Measurements from ENCODE around the gene CCDC158. TPM values are rescaled to one million over a fixed set of nuclear protein-coding genes. Genes with fewer than 3 reads are reported as not detected.

The CCDC158 gene
- total and polyA plus RNA-seq, 2 donors (not counting 1 experiment from before 2014, with no cell fraction given) = not detected

DNA sequence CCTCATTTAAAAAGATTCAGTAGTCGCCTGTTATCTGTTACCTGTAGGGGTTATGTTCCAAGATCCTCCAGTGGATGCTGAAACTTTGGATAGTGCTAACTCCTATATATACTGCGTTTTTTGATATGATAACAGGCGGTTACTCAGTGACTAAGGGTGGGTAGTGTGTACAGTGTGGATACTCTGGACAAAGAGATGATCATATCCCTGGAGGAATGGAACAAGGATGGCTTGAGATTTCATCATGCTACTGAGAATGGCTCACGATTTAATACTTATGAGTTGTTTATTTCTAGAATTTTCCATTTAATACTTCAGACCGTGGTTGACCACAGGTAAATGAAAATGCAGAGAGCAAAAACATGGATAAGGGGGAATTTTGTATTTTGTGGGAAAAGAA, 147.9 kb downstream of the CCDC158 start:
- Mint-ChIP-seq H3K4me1 (no peaks in the 10 kb centered on the region), H3K4me3 (no peak overlapping the region), H3K27me3 (peaks cover 23% of the 10 kb centered on the region), H3K27ac (no peak overlapping the region), H3K9me3 (ENCODE audit: insufficient read depth) (no peaks in the 10 kb centered on the region)
- TF ChIP-seq, protein P1, sequence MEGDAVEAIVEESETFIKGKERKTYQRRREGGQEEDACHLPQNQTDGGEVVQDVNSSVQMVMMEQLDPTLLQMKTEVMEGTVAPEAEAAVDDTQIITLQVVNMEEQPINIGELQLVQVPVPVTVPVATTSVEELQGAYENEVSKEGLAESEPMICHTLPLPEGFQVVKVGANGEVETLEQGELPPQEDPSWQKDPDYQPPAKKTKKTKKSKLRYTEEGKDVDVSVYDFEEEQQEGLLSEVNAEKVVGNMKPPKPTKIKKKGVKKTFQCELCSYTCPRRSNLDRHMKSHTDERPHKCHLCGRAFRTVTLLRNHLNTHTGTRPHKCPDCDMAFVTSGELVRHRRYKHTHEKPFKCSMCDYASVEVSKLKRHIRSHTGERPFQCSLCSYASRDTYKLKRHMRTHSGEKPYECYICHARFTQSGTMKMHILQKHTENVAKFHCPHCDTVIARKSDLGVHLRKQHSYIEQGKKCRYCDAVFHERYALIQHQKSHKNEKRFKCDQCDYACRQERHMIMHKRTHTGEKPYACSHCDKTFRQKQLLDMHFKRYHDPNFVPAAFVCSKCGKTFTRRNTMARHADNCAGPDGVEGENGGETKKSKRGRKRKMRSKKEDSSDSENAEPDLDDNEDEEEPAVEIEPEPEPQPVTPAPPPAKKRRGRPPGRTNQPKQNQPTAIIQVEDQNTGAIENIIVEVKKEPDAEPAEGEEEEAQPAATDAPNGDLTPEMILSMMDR (IDR thresholded peaks at IDR 0.05) = no peak
- TF ChIP-seq EZH2 (IDR thresholded peaks at IDR 0.05; ENCODE audit: borderline replicate concordance, insufficient read depth, low read depth, low read length, poor library complexity, severe bottlenecking) = no peak
- no peak for DNase-seq
- Histone ChIP-seq H3K9ac (ENCODE audit: low read length) (no peak overlapping the region), H3K27ac (ENCODE audit: low read length in 2 of 2) (no peak overlapping the region), H3K27me3 (replicated peaks in 1 of 4; ENCODE audit: control extremely low read depth in 1 of 4, control insufficient read depth in 3 of 4, insufficient read depth in 4 of 4, low read length in 3 of 4) (peaks cover 0 to 6% (median 0%) of the 10 kb centered on the region in 4 experiments), H3K4me1 (ENCODE audit: control insufficient read depth in 2 of 2, insufficient read depth in 2 of 2, low read length in 2 of 2) (no peaks in the 10 kb centered on the region), H3K79me2 (ENCODE audit: control insufficient read depth, insufficient read depth, low read length) (no peaks in the 10 kb centered on the region), H2AFZ (ENCODE audit: insufficient read depth, low read depth, low read length, poor library complexity, severe bottlenecking) (no peak overlapping the region), H3K9me3 (ENCODE audit: control extremely low read depth in 1 of 3, control insufficient read depth in 2 of 3, insufficient read depth in 1 of 3, low read length in 2 of 3) (no peaks in the 10 kb centered on the region), H3K36me3 (replicated peaks in 1 of 2; ENCODE audit: control extremely low read depth in 1 of 2, control insufficient read depth in 1 of 2, extremely low read depth in 1 of 2, insufficient read depth in 2 of 2, low read length in 1 of 2) (no peaks in the 10 kb centered on the region), H4K20me1 (ENCODE audit: control insufficient read depth, insufficient read depth, low read length, poor library complexity, severe bottlenecking) (no peaks in the 10 kb centered on the region), H3K4me3 (ENCODE audit: control extremely low read depth in 1 of 5, extremely low read depth in 1 of 5, insufficient read depth in 1 of 5, low read depth in 2 of 5, low read length in 4 of 5) (no peak overlapping the region), H3K4me2 (replicated peaks; ENCODE audit: low read depth, low read length, poor library complexity, severe bottlenecking) (no peak overlapping the region)
- intact Hi-C loops (cut with micrococcal nuclease) = no loop called here
- ATAC-seq (ENCODE audit: low read depth) = no peak
- WGBS (ENCODE audit: insufficient coverage) = no CpG with 5 or more reads among the region's 5 CpGs
- ChIA-PET POLR2A (no interaction called here), CTCF (no interaction called here)

- Histone ChIP-seq H2AFZ (ENCODE audit: insufficient read depth, low read depth, low read length, poor library complexity, severe bottlenecking) (no peak overlapping the region), H3K4me1 (ENCODE audit: control insufficient read depth in 2 of 2, insufficient read depth in 2 of 2, low read length in 2 of 2) (no peaks in the 10 kb centered on the region), H3K9ac (ENCODE audit: low read length) (no peak overlapping the region), H3K36me3 (replicated peaks in 1 of 2; ENCODE audit: control extremely low read depth in 1 of 2, control insufficient read depth in 1 of 2, extremely low read depth in 1 of 2, insufficient read depth in 2 of 2, low read length in 1 of 2) (no peaks in the 10 kb centered on the region), H3K79me2 (ENCODE audit: control insufficient read depth, insufficient read depth, low read length) (no peaks in the 10 kb centered on the region), H3K27me3 (replicated peaks in 1 of 4; ENCODE audit: control extremely low read depth in 1 of 4, control insufficient read depth in 3 of 4, insufficient read depth in 4 of 4, low read length in 3 of 4) (peaks cover 0 to 6% (median 0%) of the 10 kb centered on the region in 4 experiments), H3K27ac (ENCODE audit: low read length in 2 of 2) (no peak overlapping the region), H3K4me3 (ENCODE audit: control extremely low read depth in 1 of 5, extremely low read depth in 1 of 5, insufficient read depth in 1 of 5, low read depth in 2 of 5, low read length in 4 of 5) (no peak overlapping the region), H3K4me2 (replicated peaks; ENCODE audit: low read depth, low read length, poor library complexity, severe bottlenecking) (no peak overlapping the region), H3K9me3 (ENCODE audit: control extremely low read depth in 1 of 3, control insufficient read depth in 2 of 3, insufficient read depth in 1 of 3, low read length in 2 of 3) (no peaks in the 10 kb centered on the region), H4K20me1 (ENCODE audit: control insufficient read depth, insufficient read depth, low read length, poor library complexity, severe bottlenecking) (no peaks in the 10 kb centered on the region)
- intact Hi-C loops (cut with micrococcal nuclease) = no loop called here
- ChIA-PET CTCF (no interaction called here), POLR2A (no interaction called here)
- Mint-ChIP-seq H3K4me3 (no peak overlapping the region), H3K4me1 (no peaks in the 10 kb centered on the region), H3K9me3 (ENCODE audit: insufficient read depth) (no peaks in the 10 kb centered on the region), H3K27me3 (peaks cover 21% of the 10 kb centered on the region), H3K27ac (no peak overlapping the region)
- ATAC-seq (ENCODE audit: low read depth) = no peak
- TF ChIP-seq, protein P1 (IDR thresholded peaks at IDR 0.05) = no peak
- no peak for TF ChIP-seq EZH2 (IDR thresholded peaks at IDR 0.05; ENCODE audit: borderline replicate concordance, insufficient read depth, low read depth, low read length, poor library complexity, severe bottlenecking)
- DNase-seq = no peak
- WGBS (ENCODE audit: insufficient coverage) = no CpG with 5 or more reads among the region's 1 CpG
These were observed 148.4 kb downstream of the CCDC158 start for GRCh38 chr4:76272582-76272981.

Data from B cell (primary cell).